OCI-LY3 (cell line): Measurements from ENCODE around the gene ROBO1.

Experiments
- CTCF ChIP-seq: fragments of 200-600, 300-600 bp; sonication (generic); IDR thresholded peaks from 2 replicates; pipeline ENCODE4 v1.5.1; 2014; ENCODE audit warnings: antibody characterized with exemption, low read length, low read depth
- EZH2phosphoT487 ChIP-seq: fragments of 200-600 bp; shearing (Covaris generic); IDR thresholded peaks from 2 replicates; pipeline ENCODE4 v1.6.1; 2018; ENCODE audit warnings: antibody characterized with exemption, mixed run types, low read depth

DNA sequence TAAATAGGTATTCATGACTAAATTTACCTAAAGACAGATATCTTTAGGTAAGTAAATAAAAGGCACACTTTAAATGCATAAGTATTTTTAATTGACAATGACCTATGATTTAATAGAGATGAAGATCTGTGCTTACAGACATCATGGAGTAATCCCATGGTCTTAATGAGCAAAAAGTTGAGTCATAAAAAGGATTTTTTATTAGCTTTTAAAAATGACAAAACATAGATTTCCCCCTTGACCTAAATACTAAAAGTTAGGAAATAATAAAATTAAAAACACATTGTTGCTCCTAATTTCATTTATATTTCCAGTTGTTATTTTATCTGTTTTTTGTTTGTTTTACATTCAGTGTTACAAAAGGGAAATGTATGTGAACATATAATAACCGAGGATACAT is 1005.7 kb downstream of the ROBO1 start:
- TF ChIP-seq CTCF (no peak), EZH2phosphoT487 (no peak)
